Measurements from ENCODE around the gene IQSEC1.

DNA sequence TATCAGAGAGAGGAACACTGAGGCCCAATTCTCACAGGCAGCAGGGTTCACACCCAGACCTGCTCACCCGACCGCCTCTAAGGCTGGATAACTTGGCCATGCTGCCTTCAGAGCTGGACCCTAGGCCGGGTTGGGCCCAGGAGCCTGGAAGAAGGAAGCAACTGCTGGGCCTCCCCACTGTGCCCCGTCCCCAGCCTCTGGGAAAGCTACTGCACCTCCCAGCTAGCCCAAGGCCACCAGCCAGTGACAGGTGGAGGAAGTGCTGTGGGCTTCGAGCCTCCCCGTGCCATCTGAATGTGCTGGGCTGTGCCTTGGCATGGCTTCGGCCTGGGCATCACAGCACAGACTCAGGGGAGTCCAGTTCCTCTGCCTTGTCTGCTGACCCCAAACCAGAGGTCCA lies 169.3 kb downstream of the IQSEC1 start:
- TF ChIP-seq RCOR1 (IDR thresholded peaks at IDR 0.05; ENCODE audit: borderline replicate concordance in 1 of 2, low read depth in 2 of 2, low read length in 2 of 2) = no peak
- TF ChIP-seq MAFG (tag; conservative IDR thresholded peaks at IDR 0.05) = no peak
- no peak for TF ChIP-seq TCF7 (IDR thresholded peaks at IDR 0.05; ENCODE audit: borderline replicate concordance)
- TF ChIP-seq ELK1 (CRISPR knock-in tag; IDR thresholded peaks at IDR 0.05) = no peak
- no peak for TF ChIP-seq ZNF311 (CRISPR knock-in tag; IDR thresholded peaks at IDR 0.05)
- TF ChIP-seq, protein P1, sequence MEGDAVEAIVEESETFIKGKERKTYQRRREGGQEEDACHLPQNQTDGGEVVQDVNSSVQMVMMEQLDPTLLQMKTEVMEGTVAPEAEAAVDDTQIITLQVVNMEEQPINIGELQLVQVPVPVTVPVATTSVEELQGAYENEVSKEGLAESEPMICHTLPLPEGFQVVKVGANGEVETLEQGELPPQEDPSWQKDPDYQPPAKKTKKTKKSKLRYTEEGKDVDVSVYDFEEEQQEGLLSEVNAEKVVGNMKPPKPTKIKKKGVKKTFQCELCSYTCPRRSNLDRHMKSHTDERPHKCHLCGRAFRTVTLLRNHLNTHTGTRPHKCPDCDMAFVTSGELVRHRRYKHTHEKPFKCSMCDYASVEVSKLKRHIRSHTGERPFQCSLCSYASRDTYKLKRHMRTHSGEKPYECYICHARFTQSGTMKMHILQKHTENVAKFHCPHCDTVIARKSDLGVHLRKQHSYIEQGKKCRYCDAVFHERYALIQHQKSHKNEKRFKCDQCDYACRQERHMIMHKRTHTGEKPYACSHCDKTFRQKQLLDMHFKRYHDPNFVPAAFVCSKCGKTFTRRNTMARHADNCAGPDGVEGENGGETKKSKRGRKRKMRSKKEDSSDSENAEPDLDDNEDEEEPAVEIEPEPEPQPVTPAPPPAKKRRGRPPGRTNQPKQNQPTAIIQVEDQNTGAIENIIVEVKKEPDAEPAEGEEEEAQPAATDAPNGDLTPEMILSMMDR (IDR thresholded peaks at IDR 0.05 in 2 of 3, conservative IDR thresholded peaks at IDR 0.05 in 1 of 3; ENCODE audit: insufficient read depth in 2 of 3, low read depth in 1 of 3, low read length in 3 of 3) = no peak
- no peak for TF ChIP-seq ZBTB11 (CRISPR knock-in tag; IDR thresholded peaks at IDR 0.05)
- no peak for TF ChIP-seq JUNB (CRISPR knock-in tag; conservative IDR thresholded peaks at IDR 0.05)
